PC-3 (cell line): ENCODE data around the gene FKBP15. TPM values are rescaled to one million over a fixed set of nuclear protein-coding genes. Genes with fewer than 3 reads are reported as not detected.

Experiments
- ATAC-seq: fragments of 200-7000 bp; cut with Tn5 transposase; 2 replicates; pipeline ENCODE4 v1.9.1; 2020; ENCODE audit warnings: mild to moderate bottlenecking, moderate library complexity
- BruUV-seq: library from RNA; stranded (reverse); fragments of 400-500 nt; replicated peaks from 2 replicates; lab custom pipeline; 2021; lab: Mats Ljungman, UMichigan
- CTCF ChIA-PET: fragments of 300-600 bp; sonication (Branson Sonifier 250); formaldehyde crosslinking; loops from one replicate; lab custom pipeline; 2022; ENCODE audit warnings: antibody characterized with exemption; lab: Charles Lee
- POLR2A ChIA-PET: fragments of 300-600 bp; sonication (Branson Sonifier 250); formaldehyde crosslinking; loops from one replicate; lab custom pipeline; 2022; ENCODE audit warnings: antibody characterized with exemption; ENCODE audit not compliant: unreplicated experiment; lab: Charles Lee
- DNase-seq: peaks from one replicate; pipeline ENCODE4 v3.0.0-alpha.2; 2015
- H2AFZ ChIP-seq: fragments of 300-600 bp; sonication (generic); 2 replicates; pipeline ENCODE4 v1.6.0; 2016; ENCODE audit warnings: antibody characterized with exemption, low read length
- H3F3A ChIP-seq: fragments of 300-600 bp; sonication (generic); one replicate; pipeline ENCODE4 v1.6.0; 2017; ENCODE audit warnings: antibody characterized with exemption, low read length, control low read depth, mild to moderate bottlenecking; ENCODE audit not compliant: unreplicated experiment
- H3K27ac ChIP-seq: fragments of 300-600 bp; sonication (generic); 2 replicates; pipeline ENCODE4 v1.5.1; 2016; ENCODE audit warnings: mild to moderate bottlenecking, low read length
- H3K27me3 ChIP-seq: fragments of 300-600 bp; sonication (generic); 2 replicates; pipeline ENCODE4 v1.6.1; 2016; ENCODE audit warnings: low read length, mixed read lengths
- H3K36me3 ChIP-seq: fragments of 300-600 bp; sonication (generic); 2 replicates; pipeline ENCODE4 v1.6.1; 2016; ENCODE audit warnings: low read depth, mixed run types, low read length, mixed read lengths
- H3K4me1 ChIP-seq: fragments of 300-600 bp; sonication (generic); 2 replicates; pipeline ENCODE4 v1.5.1; 2016; ENCODE audit warnings: low read length; ENCODE audit not compliant: insufficient read depth
- H3K4me2 ChIP-seq: fragments of 300-600 bp; sonication (generic); 2 replicates; pipeline ENCODE4 v1.6.0; 2016; ENCODE audit warnings: low read length
- H3K4me3 ChIP-seq: fragments of 300-600 bp; sonication (generic); 2 replicates; pipeline ENCODE4 v1.5.1; 2016; ENCODE audit warnings: mild to moderate bottlenecking, low read length, mixed read lengths
- H3K79me2 ChIP-seq: fragments of 300-600 bp; sonication (generic); 2 replicates; pipeline ENCODE4 v1.6.1; 2017; ENCODE audit warnings: low read length, mixed read lengths
- H3K9ac ChIP-seq: fragments of 300-600 bp; sonication (generic); 2 replicates; pipeline ENCODE4 v1.6.0; 2016; ENCODE audit warnings: mild to moderate bottlenecking, low read length
- H3K9me2 ChIP-seq: fragments of 300-600 bp; sonication (generic); replicated peaks from 2 replicates; pipeline ENCODE4 v1.6.1; 2016; ENCODE audit warnings: mixed run types, low read length, mixed read lengths
- H3K9me3 ChIP-seq: fragments of 300-600 bp; sonication (generic); 2 replicates; pipeline ENCODE4 v1.6.1; 2016; ENCODE audit warnings: low read length, mixed read lengths
- H4K20me1 ChIP-seq: fragments of 300-600 bp; sonication (generic); 2 replicates; pipeline ENCODE4 v1.6.1; 2016; ENCODE audit warnings: low read length, mixed read lengths
- CTCF ChIP-seq: fragments of 300-600 bp; sonication (generic); conservative IDR thresholded peaks from 2 replicates; pipeline ENCODE4 v1.5.1; 2017; ENCODE audit warnings: antibody characterized with exemption, low read depth, mild to moderate bottlenecking, low read length
- EZH2 ChIP-seq: fragments of 300-600 bp; sonication (generic); IDR thresholded peaks from one replicate; pipeline ENCODE4 v1.6.1; 2017; ENCODE audit warnings: antibody characterized with exemption, mild to moderate bottlenecking, low read length; ENCODE audit not compliant: unreplicated experiment
- EZH2phosphoT487 ChIP-seq: fragments of 300-600 bp; sonication (generic); IDR thresholded peaks from 2 replicates; pipeline ENCODE4 v1.6.1; 2018; ENCODE audit warnings: mild to moderate bottlenecking, antibody characterized with exemption, low read length, borderline replicate concordance
- intact Hi-C: fragments of 100-400 bp; cut with micrococcal nuclease; formaldehyde crosslinking; loops from 2 replicates; pipeline ENCODE4 v1.9.0; 2023
- total RNA-seq: library from RNA; depleted of rRNA; stranded (reverse); fragments of >200 nt; gene quantifications from 2 replicates; pipeline ENCODE4 v1.2.3, GENCODE V29; 2014

Gene FKBP15
- total RNA-seq, 1 experiment from 2014 or later, result 15.0 TPM

- H3K9me2 ChIP-seq, result no peaks in the 10 kb centered on the region
- ATAC-seq, result no peak
- ChIA-PET CTCF (no interaction called here), POLR2A (no interaction called here)
- H3K4me2 ChIP-seq, result no peak overlapping the region
- no peak overlapping the region for H3K27ac ChIP-seq
- DNase-seq, result no peak
- intact Hi-C loops, result no loop called here
- no peaks in the 10 kb centered on the region for H3F3A ChIP-seq
- no peaks in the 10 kb centered on the region for H4K20me1 ChIP-seq
- no peaks in the 10 kb centered on the region for H3K27me3 ChIP-seq
- TF ChIP-seq CTCF (no peak), EZH2 (no peak), EZH2phosphoT487 (no peak)
- no peaks in the 10 kb centered on the region for H3K9me3 ChIP-seq
- H3K9ac ChIP-seq, result no peak overlapping the region
- H3K4me1 ChIP-seq, result peaks cover 9% of the 10 kb centered on the region; the same call in 1 of the 2 replicates
- no peak overlapping the region for H2AFZ ChIP-seq
- H3K79me2 ChIP-seq, result peaks cover 12% of the 10 kb centered on the region
- no TSS peak for BruUV-seq
- no peak overlapping the region for H3K4me3 ChIP-seq
- peaks cover 13% of the 10 kb centered on the region for H3K36me3 ChIP-seq
Measured at GRCh38 chr9:113269355-113269754, 48.3 kb upstream of the FKBP15 start.

GRCh38 chr9:113267911-113268566 is 47.0 kb upstream of the FKBP15 start:
- no peaks in the 10 kb centered on the region for H3F3A ChIP-seq
- H3K79me2 ChIP-seq, result no peaks in the 10 kb centered on the region
- BruUV-seq, result no TSS peak
- POLR2A ChIA-PET, result no interaction called here
- H3K36me3 ChIP-seq, result peaks cover 11% of the 10 kb centered on the region
- DNase-seq (no peak), ATAC-seq (no peak)
- TF ChIP-seq CTCF (no peak), EZH2phosphoT487 (no peak), EZH2 (no peak)
- no peaks in the 10 kb centered on the region for H4K20me1 ChIP-seq
- no peak overlapping the region for H3K4me3 ChIP-seq
- no peaks in the 10 kb centered on the region for H3K4me1 ChIP-seq
- H3K27me3 ChIP-seq, result no peaks in the 10 kb centered on the region
- no peaks in the 10 kb centered on the region for H3K9me3 ChIP-seq
- intact Hi-C loops, result no loop called here
- H3K4me2 ChIP-seq, result no peak overlapping the region
- H3K27ac ChIP-seq, result no peak overlapping the region
- no peak overlapping the region for H2AFZ ChIP-seq
- H3K9me2 ChIP-seq, result no peaks in the 10 kb centered on the region
- CTCF ChIA-PET, result no interaction called here
- H3K9ac ChIP-seq, result no peak overlapping the region

- Histone ChIP-seq H3K9me3 (no peaks in the 10 kb centered on the region), H2AFZ (no peak overlapping the region), H3K79me2 (no peaks in the 10 kb centered on the region), H3K27me3 (no peaks in the 10 kb centered on the region), H3K4me2 (no peak overlapping the region), H3K9ac (no peak overlapping the region), H3F3A (no peaks in the 10 kb centered on the region), H4K20me1 (no peaks in the 10 kb centered on the region), H3K4me3 (no peak overlapping the region), H3K4me1 (no peaks in the 10 kb centered on the region), H3K27ac (no peak overlapping the region), H3K9me2 (no peaks in the 10 kb centered on the region), H3K36me3 (peaks cover 3% of the 10 kb centered on the region; the same call in 1 of the 2 replicates)
- ChIA-PET CTCF (no interaction called here), POLR2A (no interaction called here)
- intact Hi-C loops, result no loop called here
- ATAC-seq, result no peak
- no peak for DNase-seq
- BruUV-seq, result no TSS peak
- no peak for TF ChIP-seq EZH2phosphoT487
- TF ChIP-seq CTCF, result no peak
- no peak for TF ChIP-seq EZH2
Measured at GRCh38 chr9:113266174-113266573, 45.1 kb upstream of the FKBP15 start.
